ENCODE results near the gene MRPL14. TPM values are rescaled to one million over a fixed set of nuclear protein-coding genes. Genes with fewer than 3 reads are reported as not detected.

MRPL14 gene
- total RNA-seq, 1 donor from 2014 or later, result 36.8 TPM

DNA sequence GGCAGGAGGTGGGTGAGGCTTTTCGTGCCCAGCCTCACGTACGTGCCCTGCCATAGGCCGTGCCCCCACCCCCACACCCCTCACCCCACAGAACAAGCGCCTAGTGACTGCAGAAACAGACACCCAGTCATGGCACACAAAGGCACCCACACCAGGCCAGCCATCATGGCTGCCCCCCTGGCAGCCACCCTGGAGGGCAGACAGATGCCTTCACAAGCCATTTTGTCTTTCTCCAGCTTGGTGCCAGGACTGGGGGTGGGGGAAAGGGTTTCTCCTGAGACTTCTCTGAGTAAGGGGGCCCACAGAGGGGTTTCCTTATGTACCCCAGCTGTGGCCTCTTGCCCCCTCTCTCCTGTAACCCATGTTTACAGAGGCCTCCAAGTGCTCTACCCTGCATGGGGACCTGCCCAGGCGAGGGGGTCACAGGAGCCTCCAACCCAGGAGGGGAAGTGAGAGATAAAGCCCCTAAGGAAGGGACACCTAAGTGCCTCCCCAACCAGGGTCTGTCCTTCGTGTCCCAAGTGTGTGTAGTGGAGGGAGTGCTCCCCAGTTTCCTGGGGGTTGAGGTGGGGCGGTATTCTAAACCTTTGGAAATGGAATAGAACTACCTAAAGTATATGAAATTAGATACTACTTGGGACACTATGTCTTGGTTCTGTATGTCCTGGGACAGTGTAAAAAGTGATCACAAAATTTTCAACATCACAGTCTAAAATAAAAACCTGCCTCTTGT is 49.9 kb downstream of the MRPL14 start:
- Histone ChIP-seq H3K36me3 (no peaks in the 10 kb centered on the region), H3K27me3 (ENCODE audit: low read depth) (no peaks in the 10 kb centered on the region), H3K4me1 (peaks cover 55% of the 10 kb centered on the region), H3K4me3 (no peak overlapping the region), H3K27ac (replicated peaks) (peak overlapping the region; percentile 89), H3K9me3 (replicated peaks) (no peaks in the 10 kb centered on the region)
- TF ChIP-seq CTCF (IDR thresholded peaks at IDR 0.05; ENCODE audit: borderline replicate concordance), result no peak
- intact Hi-C loops (cut with micrococcal nuclease), result loop anchor here (5.0 to 10.0 kb wide), 3 partner anchors 123 to 473 kb away; no protein-coding TSS in a partner anchor
- no peak for DNase-seq

GRCh38 chr6:44076356-44077213 is 50.7 kb downstream of the MRPL14 start:
- peaks cover 60% of the 10 kb centered on the region for H3K4me1 ChIP-seq
- H3K27me3 ChIP-seq (ENCODE audit: low read depth), result no peaks in the 10 kb centered on the region
- H3K27ac ChIP-seq (replicated peaks), result peak overlapping the region; percentile 89
- peak overlapping the region; percentile 43 for H3K4me3 ChIP-seq
- peak; percentile 27 for TF ChIP-seq CTCF (IDR thresholded peaks at IDR 0.05; ENCODE audit: borderline replicate concordance)
- peak; percentile 79 for DNase-seq
- H3K9me3 ChIP-seq (replicated peaks), result no peaks in the 10 kb centered on the region
- intact Hi-C loops (cut with micrococcal nuclease), result loop anchor here (5.0 to 10.0 kb wide), 3 partner anchors 122 to 472 kb away; no protein-coding TSS in a partner anchor
- H3K36me3 ChIP-seq, result no peaks in the 10 kb centered on the region

DNA sequence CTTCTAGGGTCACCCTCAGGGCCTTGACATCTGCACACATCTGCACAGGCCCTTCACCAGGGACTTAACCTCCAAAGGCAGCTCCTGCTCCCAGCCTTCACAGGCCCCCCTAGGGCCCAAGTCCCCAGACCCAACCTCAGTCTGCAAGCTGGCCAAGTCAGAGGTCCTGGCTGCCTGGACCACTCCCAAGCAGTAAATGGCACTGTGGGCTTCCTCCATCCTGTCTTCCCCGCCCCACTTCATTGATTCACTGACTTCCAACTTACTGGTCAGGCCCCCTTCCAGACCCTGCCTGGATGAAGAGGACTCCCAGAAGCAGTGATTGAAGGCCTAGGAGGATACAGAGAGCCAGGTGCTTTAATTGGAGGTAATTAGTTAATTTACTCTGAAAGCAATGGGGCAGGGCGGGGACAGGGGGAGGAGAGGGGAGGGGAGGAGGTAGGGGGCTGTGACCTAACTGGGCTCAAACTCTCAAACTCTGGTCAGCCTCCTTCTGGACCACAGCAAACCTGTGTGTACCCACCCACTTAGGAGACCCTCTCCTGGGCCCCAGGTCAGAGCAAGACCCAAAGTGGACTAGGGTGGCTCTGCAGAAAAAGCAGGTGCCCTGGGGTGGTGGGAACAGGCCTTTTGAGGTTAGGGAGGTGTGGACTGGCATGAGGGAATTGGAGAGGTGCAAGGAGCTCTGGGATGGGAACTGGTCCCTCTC is 51.5 kb downstream of the MRPL14 start:
- Histone ChIP-seq H3K4me3 (peak overlapping the region; percentile 43), H3K27me3 (ENCODE audit: low read depth) (no peaks in the 10 kb centered on the region), H3K4me1 (peaks cover 60% of the 10 kb centered on the region), H3K27ac (replicated peaks) (peak overlapping the region; percentile 89), H3K9me3 (replicated peaks) (no peaks in the 10 kb centered on the region), H3K36me3 (no peaks in the 10 kb centered on the region)
- no peak for DNase-seq
- intact Hi-C loops (cut with micrococcal nuclease), result loop anchor here (5.0 to 10.0 kb wide), 3 partner anchors 121 to 471 kb away; no protein-coding TSS in a partner anchor
- no peak for TF ChIP-seq CTCF (IDR thresholded peaks at IDR 0.05; ENCODE audit: borderline replicate concordance)

DNA sequence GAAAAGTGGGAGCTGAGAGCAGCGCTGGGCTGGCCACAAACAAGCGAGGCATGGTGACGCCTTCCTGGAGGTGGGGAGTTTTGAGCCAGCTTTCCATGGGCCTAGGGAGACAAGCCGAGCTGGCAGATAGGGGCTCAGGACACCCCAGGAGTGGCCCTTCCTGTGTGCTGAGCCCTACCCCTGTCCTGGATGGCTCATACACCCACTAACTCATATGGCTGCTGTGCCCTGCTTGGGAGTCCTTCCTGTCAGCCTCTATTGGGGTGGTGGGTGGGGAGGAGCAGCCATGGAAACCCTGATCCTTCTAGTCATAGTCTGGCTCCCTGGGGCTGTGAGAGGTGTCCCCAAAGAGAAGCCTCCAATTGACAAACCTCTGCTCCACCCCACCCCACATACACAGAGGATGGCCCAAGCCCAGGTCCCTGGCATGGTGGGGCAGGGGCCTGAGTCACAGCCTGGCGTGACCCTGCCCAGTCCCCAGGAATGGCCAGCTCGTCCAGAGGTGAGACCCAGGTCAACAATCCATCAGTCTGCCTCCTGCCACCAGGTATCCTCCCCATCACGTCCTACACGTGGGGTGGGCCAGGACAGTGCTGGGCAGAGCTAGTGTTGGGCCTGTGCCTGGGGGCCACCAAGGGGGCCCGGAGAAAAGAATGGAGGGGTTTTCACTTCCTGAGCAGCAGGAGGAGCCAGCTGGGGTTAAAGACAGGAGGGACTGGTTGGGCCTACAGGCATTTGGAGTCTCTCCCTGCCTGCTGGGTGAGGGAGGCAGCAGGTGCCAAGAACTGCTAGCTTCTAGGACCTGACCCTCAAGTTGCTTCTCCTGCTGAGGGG is 52.2 kb downstream of the MRPL14 start:
- Histone ChIP-seq H3K4me3 (no peak overlapping the region), H3K27me3 (ENCODE audit: low read depth) (no peaks in the 10 kb centered on the region), H3K27ac (replicated peaks) (peak overlapping the region; percentile 89), H3K36me3 (no peaks in the 10 kb centered on the region), H3K4me1 (peaks cover 60% of the 10 kb centered on the region), H3K9me3 (replicated peaks) (no peaks in the 10 kb centered on the region)
- no peak for TF ChIP-seq CTCF (IDR thresholded peaks at IDR 0.05; ENCODE audit: borderline replicate concordance)
- DNase-seq, result no peak
- intact Hi-C loops (cut with micrococcal nuclease), result loop anchor here (5.0 to 10.0 kb wide), 3 partner anchors 120 to 470 kb away; no protein-coding TSS in a partner anchor

Measured in left ventricle myocardium inferior (tissue), 1 donor.